Measurements from ENCODE around the gene NDEL1.

DNA sequence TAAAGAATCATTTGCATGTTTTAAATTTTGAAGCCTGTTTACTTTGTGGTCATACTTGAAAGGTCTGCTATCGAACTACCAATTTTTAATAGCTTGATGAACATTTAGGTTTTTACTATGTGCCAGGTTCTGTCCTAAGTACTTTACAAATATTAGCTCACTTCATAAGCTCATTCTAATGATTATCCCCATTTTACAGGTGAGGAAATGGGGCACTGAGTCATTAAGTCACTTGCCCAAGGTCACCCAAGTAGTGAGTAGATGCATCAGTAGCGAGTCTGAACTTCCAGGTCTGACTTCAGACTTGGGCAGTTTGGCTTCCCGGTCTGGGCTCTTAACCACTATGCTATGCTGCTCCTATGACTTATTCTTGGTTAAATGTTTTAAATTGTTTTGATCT lies 4.0 kb downstream of the NDEL1 start:
- TF ChIP-seq, protein P1, sequence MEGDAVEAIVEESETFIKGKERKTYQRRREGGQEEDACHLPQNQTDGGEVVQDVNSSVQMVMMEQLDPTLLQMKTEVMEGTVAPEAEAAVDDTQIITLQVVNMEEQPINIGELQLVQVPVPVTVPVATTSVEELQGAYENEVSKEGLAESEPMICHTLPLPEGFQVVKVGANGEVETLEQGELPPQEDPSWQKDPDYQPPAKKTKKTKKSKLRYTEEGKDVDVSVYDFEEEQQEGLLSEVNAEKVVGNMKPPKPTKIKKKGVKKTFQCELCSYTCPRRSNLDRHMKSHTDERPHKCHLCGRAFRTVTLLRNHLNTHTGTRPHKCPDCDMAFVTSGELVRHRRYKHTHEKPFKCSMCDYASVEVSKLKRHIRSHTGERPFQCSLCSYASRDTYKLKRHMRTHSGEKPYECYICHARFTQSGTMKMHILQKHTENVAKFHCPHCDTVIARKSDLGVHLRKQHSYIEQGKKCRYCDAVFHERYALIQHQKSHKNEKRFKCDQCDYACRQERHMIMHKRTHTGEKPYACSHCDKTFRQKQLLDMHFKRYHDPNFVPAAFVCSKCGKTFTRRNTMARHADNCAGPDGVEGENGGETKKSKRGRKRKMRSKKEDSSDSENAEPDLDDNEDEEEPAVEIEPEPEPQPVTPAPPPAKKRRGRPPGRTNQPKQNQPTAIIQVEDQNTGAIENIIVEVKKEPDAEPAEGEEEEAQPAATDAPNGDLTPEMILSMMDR (IDR thresholded peaks at IDR 0.05; ENCODE audit: low read depth, low read length, poor library complexity, severe bottlenecking), result no peak
- no peak for TF ChIP-seq EZH2phosphoT487 (IDR thresholded peaks at IDR 0.05; ENCODE audit: borderline replicate concordance, low read length)

All from DOHH2 (cell line).